ENCODE results near the gene PSD2. TPM values are rescaled to one million over a fixed set of nuclear protein-coding genes. Genes with fewer than 3 reads are reported as not detected.

Gene PSD2
- total and polyA plus RNA-seq, 2 experiments from 2014 or later = under 0.01 TPM; not detected in 1

- in situ Hi-C loops (cut with MboI) = no loop called here
- Histone ChIP-seq H4K20me1 (ENCODE audit: insufficient read depth) (no peaks in the 10 kb centered on the region), H3F3A (ENCODE audit: insufficient read depth) (peaks cover 3% of the 10 kb centered on the region; the same call in 1 of the 2 replicates), H3K9me3 (ENCODE audit: low read depth) (no peaks in the 10 kb centered on the region), H2AFZ (peak overlapping the region; percentile 75), H3K27me3 (replicated peaks; ENCODE audit: insufficient read depth) (peaks cover 21% of the 10 kb centered on the region), H3K4me2 (ENCODE audit: unreplicated experiment) (peak overlapping the region; percentile 73), H3K9ac (peak overlapping the region; percentile 58), H3K27ac (no peak overlapping the region), H3K4me1 (ENCODE audit: insufficient read depth) (no peaks in the 10 kb centered on the region), H3K9me2 (ENCODE audit: insufficient read depth) (no peaks in the 10 kb centered on the region), H3K36me3 (ENCODE audit: low read depth) (no peaks in the 10 kb centered on the region), H3K79me2 (ENCODE audit: insufficient read depth) (no peaks in the 10 kb centered on the region), H3K4me3 (peak overlapping the region; percentile 74)
- 13 to 19% methylated on average over 33 to 43 of the region's 43 CpGs for WGBS, 2 experiments (ENCODE audit: low coverage in 1 of 2, low lambda C conversion rate in 2 of 2, missing lambda C conversion rate in 2 of 2)
- DNase-seq = no peak
- TF ChIP-seq EZH2phosphoT487 (IDR thresholded peaks at IDR 0.05; ENCODE audit: insufficient read depth, low read depth) (no peak), EZH2 (IDR thresholded peaks at IDR 0.05; ENCODE audit: insufficient read depth, poor library complexity, severe bottlenecking) (no peak)
These were observed 53.0 kb downstream of the PSD2 start for GRCh38 chr5:139848508-139849100.

GRCh38 chr5:139849501-139849900, 53.9 kb downstream of the PSD2 start:
- Histone ChIP-seq H3K4me2 (ENCODE audit: unreplicated experiment) (no peak overlapping the region), H3K79me2 (ENCODE audit: insufficient read depth) (no peaks in the 10 kb centered on the region), H3K4me3 (no peak overlapping the region), H3K27me3 (replicated peaks; ENCODE audit: insufficient read depth) (peaks cover 21% of the 10 kb centered on the region), H3K27ac (no peak overlapping the region), H4K20me1 (ENCODE audit: insufficient read depth) (no peaks in the 10 kb centered on the region), H3F3A (ENCODE audit: insufficient read depth) (peaks cover 3% of the 10 kb centered on the region; the same call in 1 of the 2 replicates), H2AFZ (no peak overlapping the region), H3K9me3 (ENCODE audit: low read depth) (no peaks in the 10 kb centered on the region), H3K36me3 (ENCODE audit: low read depth) (no peaks in the 10 kb centered on the region), H3K9me2 (ENCODE audit: insufficient read depth) (no peaks in the 10 kb centered on the region), H3K9ac (no peak overlapping the region), H3K4me1 (ENCODE audit: insufficient read depth) (no peaks in the 10 kb centered on the region)
- WGBS, 2 experiments (ENCODE audit: low coverage in 1 of 2, low lambda C conversion rate in 2 of 2, missing lambda C conversion rate in 2 of 2) = 63 to 68% methylated on average over 7 of the region's 7 CpGs
- no peak for DNase-seq
- TF ChIP-seq EZH2 (IDR thresholded peaks at IDR 0.05; ENCODE audit: insufficient read depth, poor library complexity, severe bottlenecking) (no peak), EZH2phosphoT487 (IDR thresholded peaks at IDR 0.05; ENCODE audit: insufficient read depth, low read depth) (no peak)
- in situ Hi-C loops (cut with MboI) = no loop called here

- H2AFZ ChIP-seq = no peak overlapping the region
- no peaks in the 10 kb centered on the region for H4K20me1 ChIP-seq (ENCODE audit: insufficient read depth)
- H3K9me2 ChIP-seq (ENCODE audit: insufficient read depth) = no peaks in the 10 kb centered on the region
- 67 to 71% methylated on average over 2 of the region's 2 CpGs for WGBS, 2 experiments (ENCODE audit: low coverage in 1 of 2, low lambda C conversion rate in 2 of 2, missing lambda C conversion rate in 2 of 2)
- H3K79me2 ChIP-seq (ENCODE audit: insufficient read depth) = no peaks in the 10 kb centered on the region
- H3K4me1 ChIP-seq (ENCODE audit: insufficient read depth) = no peaks in the 10 kb centered on the region
- no peak for TF ChIP-seq EZH2 (IDR thresholded peaks at IDR 0.05; ENCODE audit: insufficient read depth, poor library complexity, severe bottlenecking)
- no peak for TF ChIP-seq EZH2phosphoT487 (IDR thresholded peaks at IDR 0.05; ENCODE audit: insufficient read depth, low read depth)
- H3K9ac ChIP-seq = no peak overlapping the region
- H3K4me3 ChIP-seq = no peak overlapping the region
- no peaks in the 10 kb centered on the region for H3K9me3 ChIP-seq (ENCODE audit: low read depth)
- H3K27ac ChIP-seq = no peak overlapping the region
- no peaks in the 10 kb centered on the region for H3K36me3 ChIP-seq (ENCODE audit: low read depth)
- no peak overlapping the region for H3K4me2 ChIP-seq (ENCODE audit: unreplicated experiment)
- in situ Hi-C loops (cut with MboI) = no loop called here
- H3K27me3 ChIP-seq (replicated peaks; ENCODE audit: insufficient read depth) = peaks cover 21% of the 10 kb centered on the region
- peak; percentile 32 for DNase-seq
- H3F3A ChIP-seq (ENCODE audit: insufficient read depth) = peaks cover 3% of the 10 kb centered on the region; the same call in 1 of the 2 replicates
These were observed 54.3 kb downstream of the PSD2 start for GRCh38 chr5:139849942-139850341.

- H3K4me3 ChIP-seq = no peak overlapping the region
- TF ChIP-seq EZH2 (IDR thresholded peaks at IDR 0.05; ENCODE audit: insufficient read depth, poor library complexity, severe bottlenecking) (no peak), EZH2phosphoT487 (IDR thresholded peaks at IDR 0.05; ENCODE audit: insufficient read depth, low read depth) (no peak)
- no peaks in the 10 kb centered on the region for H3K9me2 ChIP-seq (ENCODE audit: insufficient read depth)
- H3K4me1 ChIP-seq (ENCODE audit: insufficient read depth) = no peaks in the 10 kb centered on the region
- no peaks in the 10 kb centered on the region for H3K79me2 ChIP-seq (ENCODE audit: insufficient read depth)
- H3K4me2 ChIP-seq (ENCODE audit: unreplicated experiment) = no peak overlapping the region
- peaks cover 3% of the 10 kb centered on the region; the same call in 1 of the 2 replicates for H3F3A ChIP-seq (ENCODE audit: insufficient read depth)
- H3K27me3 ChIP-seq (replicated peaks; ENCODE audit: insufficient read depth) = peaks cover 21% of the 10 kb centered on the region
- DNase-seq = no peak
- H3K9ac ChIP-seq = no peak overlapping the region
- 40 to 59% methylated on average over 3 of the region's 3 CpGs for WGBS, 2 experiments (ENCODE audit: low coverage in 1 of 2, low lambda C conversion rate in 2 of 2, missing lambda C conversion rate in 2 of 2)
- H3K27ac ChIP-seq = no peak overlapping the region
- in situ Hi-C loops (cut with MboI) = no loop called here
- no peaks in the 10 kb centered on the region for H4K20me1 ChIP-seq (ENCODE audit: insufficient read depth)
- no peaks in the 10 kb centered on the region for H3K36me3 ChIP-seq (ENCODE audit: low read depth)
- no peaks in the 10 kb centered on the region for H3K9me3 ChIP-seq (ENCODE audit: low read depth)
- H2AFZ ChIP-seq = no peak overlapping the region
These were observed 54.9 kb downstream of the PSD2 start for GRCh38 chr5:139850423-139851016.

All from GM23248 (cell line).